Posterior vena cava (tissue), 2 donors: ENCODE results near the gene HOXC10. TPM values are rescaled to one million over a fixed set of nuclear protein-coding genes. Genes with fewer than 3 reads are reported as not detected.
A peak's percentile ranks its signal among the peaks of the same experiment; 100 is the strongest.

Experiments used
- DNase-seq: peaks from one replicate; pipeline ENCODE4 v3.0.0-alpha.2; 2020; ENCODE audit warnings: low spot score
- intact Hi-C, 2 donors: fragments of 100-400 bp; cut with DNase I; formaldehyde crosslinking; loops; one replicate each; pipeline versions ENCODE4 v1.14.1 to v1.14.2; 2022 to 2023
- total RNA-seq, 2 donors: library from RNA; stranded (reverse); fragmentation: NEBNext Ultra II Directional; extraction: Animal tissue kit (Norgen Biotek cat#: 25700); gene quantifications; one replicate each; pipeline ENCODE4 v1.2.1, GENCODE V29; 2021
- donor health status: DM: yes; HTN: yes; CAD: no.
- donor health status: DM: yes; HTN: yes; CAD: no.

Gene HOXC10
- total RNA-seq, 2 donors from 2014 or later = 27.9 to 35.5 TPM

DNA sequence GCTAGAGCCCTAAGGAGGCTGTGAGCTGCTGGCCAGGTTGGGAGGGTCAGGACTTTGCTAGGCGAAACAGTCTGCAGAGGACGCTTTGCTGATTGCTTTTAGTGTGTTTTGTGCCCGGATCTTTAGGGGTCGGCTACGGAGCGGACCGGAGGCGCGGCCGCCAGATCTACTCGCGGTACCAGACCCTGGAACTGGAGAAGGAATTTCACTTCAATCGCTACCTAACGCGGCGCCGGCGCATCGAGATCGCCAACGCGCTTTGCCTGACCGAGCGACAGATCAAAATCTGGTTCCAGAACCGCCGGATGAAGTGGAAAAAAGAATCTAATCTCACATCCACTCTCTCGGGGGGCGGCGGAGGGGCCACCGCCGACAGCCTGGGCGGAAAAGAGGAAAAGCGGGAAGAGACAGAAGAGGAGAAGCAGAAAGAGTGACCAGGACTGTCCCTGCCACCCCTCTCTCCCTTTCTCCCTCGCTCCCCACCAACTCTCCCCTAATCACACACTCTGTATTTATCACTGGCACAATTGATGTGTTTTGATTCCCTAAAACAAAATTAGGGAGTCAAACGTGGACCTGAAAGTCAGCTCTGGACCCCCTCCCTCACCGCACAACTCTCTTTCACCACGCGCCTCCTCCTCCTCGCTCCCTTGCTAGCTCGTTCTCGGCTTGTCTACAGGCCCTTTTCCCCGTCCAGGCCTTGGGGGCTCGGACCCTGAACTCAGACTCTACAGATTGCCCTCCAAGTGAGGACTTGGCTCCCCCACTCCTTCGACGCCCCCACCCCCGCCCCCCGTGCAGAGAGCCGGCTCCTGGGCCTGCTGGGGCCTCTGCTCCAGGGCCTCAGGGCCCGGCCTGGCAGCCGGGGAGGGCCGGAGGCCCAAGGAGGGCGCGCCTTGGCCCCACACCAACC lies 44.8 kb downstream of the HOXC10 start:
- intact Hi-C loops = loop anchor here (5.0 kb wide), 4 partner anchors 37 to 163 kb away; no protein-coding TSS in a partner anchor
- DNase-seq = peak; percentile 78

DNA sequence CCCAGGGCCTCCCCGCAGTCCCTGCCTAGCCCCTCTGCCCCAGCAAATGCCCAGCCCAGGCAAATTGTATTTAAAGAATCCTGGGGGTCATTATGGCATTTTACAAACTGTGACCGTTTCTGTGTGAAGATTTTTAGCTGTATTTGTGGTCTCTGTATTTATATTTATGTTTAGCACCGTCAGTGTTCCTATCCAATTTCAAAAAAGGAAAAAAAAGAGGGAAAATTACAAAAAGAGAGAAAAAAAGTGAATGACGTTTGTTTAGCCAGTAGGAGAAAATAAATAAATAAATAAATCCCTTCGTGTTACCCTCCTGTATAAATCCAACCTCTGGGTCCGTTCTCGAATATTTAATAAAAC lies 45.5 kb downstream of the HOXC10 start:
- intact Hi-C loops = loop anchor here (5.0 kb wide), 3 partner anchors 102 to 162 kb away; no protein-coding TSS in a partner anchor
- DNase-seq = no peak

GRCh38 chr12:54030889-54031471 lies 46.0 kb downstream of the HOXC10 start:
- intact Hi-C loops = loop anchor here (5.0 kb wide), 3 partner anchors 101 to 161 kb away; no protein-coding TSS in a partner anchor
- peak; percentile 86 for DNase-seq

- no peak for DNase-seq
- intact Hi-C loops = loop anchor here (5.0 kb wide), 3 partner anchors 101 to 161 kb away; no protein-coding TSS in a partner anchor
Observed at GRCh38 chr12:54031480-54031879, 46.5 kb downstream of the HOXC10 start.

GRCh38 chr12:54032086-54032619 lies 47.2 kb downstream of the HOXC10 start:
- intact Hi-C loops = loop anchor here (5.0 kb wide), 3 partner anchors 100 to 160 kb away; no protein-coding TSS in a partner anchor
- no peak for DNase-seq

GRCh38 chr12:54032627-54033100 lies 47.7 kb downstream of the HOXC10 start, which contains the start of gene HOXC5:
Gene HOXC5 (plus strand): TSS chr12:54033050. CDS start chr12:54033123, 73 bp downstream.
- intact Hi-C loops = loop anchor here (5.0 kb wide), 3 partner anchors 100 to 160 kb away; no protein-coding TSS in a partner anchor
- peak; percentile 93 for DNase-seq

- intact Hi-C loops = loop anchor here (5.0 kb wide), 3 partner anchors 99 to 159 kb away; no protein-coding TSS in a partner anchor
- DNase-seq = no peak
Observed at GRCh38 chr12:54033106-54033979, 48.4 kb downstream of the HOXC10 start.

GRCh38 chr12:54033980-54034784 lies 49.2 kb downstream of the HOXC10 start:
- intact Hi-C loops = loop anchor here (5.0 kb wide), 3 partner anchors 98 to 158 kb away; no protein-coding TSS in a partner anchor
- DNase-seq = no peak

- no peak for DNase-seq
- intact Hi-C loops = loop anchor here (5.0 kb wide), 4 partner anchors 42 to 157 kb away; no protein-coding TSS in a partner anchor
Observed at GRCh38 chr12:54034785-54035310, 49.9 kb downstream of the HOXC10 start.

DNA sequence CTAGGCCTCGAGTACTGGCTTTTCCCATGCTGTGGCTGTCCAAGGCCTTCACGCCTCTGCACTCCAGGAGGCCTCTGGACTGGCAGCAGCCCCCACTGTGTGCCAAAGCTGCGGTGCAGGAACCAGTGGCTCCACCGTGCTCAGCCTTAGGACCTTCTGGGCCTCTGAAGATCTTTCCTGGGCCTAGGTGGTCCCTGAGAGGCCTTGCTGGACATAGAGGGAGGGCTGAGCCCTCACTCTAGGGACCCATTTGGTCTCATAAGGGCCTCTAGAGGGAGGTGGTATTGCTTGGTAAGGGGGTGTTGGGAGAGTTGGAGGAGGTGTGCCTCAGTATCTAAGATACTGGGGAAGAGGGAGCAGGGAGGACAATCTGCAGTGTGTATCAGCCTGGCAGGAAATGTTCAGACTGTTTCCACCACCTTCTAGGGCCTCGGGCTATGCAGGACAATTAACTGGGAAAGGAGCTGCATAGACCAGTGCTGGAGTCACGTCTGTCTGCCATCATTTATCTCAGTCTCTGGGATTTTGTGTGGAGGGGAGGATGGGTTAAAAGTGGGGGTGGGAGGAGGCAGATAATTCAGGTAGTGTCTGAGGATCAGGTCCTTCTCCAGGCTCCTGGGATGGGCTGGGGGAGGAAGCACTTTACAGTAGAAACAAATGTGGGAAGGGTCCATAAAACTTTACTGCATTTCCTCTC lies 50.8 kb downstream of the HOXC10 start:
- DNase-seq = no peak
- intact Hi-C loops = loop anchor here in 1 of 2 donors (5.0 kb wide), 1 partner anchor 42 kb away; no protein-coding TSS in a partner anchor

DNA sequence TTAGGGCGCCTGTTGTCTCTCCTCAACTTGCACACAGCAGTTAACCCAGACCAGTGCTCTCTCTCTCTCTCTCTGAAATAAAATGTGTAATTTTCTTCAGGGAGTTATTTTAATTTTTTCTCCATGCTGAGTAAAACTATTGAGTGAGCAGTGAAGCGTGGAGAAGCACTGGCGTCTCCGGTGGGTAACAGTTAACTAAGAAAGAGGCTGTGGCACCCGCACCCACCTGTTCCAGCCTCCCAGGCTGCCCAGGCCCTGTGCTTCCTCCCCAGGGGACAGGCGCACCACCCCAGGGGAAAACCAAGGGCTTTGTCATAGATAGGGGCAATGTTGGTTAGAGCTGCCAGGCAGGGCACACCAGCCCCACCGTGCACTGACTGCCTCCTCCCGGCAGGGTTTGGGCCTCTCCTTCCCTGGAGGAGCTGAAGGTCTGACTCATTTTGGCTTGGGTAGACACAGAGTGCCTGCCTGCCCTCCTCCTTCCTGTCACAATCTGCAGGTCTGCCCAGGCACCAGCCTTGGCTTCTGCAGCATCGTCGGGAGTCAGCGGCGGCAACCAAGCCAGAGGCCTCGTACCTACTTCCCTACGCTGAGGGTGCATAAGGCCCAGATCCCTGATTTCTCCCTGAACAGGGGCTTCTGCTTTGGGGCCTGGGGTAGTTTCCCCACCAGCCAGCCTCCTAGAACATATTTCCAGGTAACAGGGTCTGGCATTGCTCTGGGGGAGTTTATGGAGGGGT lies 51.8 kb downstream of the HOXC10 start:
- no peak for DNase-seq
- intact Hi-C loops = loop anchor here in 1 of 2 donors (5.0 kb wide), 1 partner anchor 41 kb away; no protein-coding TSS in a partner anchor

DNA sequence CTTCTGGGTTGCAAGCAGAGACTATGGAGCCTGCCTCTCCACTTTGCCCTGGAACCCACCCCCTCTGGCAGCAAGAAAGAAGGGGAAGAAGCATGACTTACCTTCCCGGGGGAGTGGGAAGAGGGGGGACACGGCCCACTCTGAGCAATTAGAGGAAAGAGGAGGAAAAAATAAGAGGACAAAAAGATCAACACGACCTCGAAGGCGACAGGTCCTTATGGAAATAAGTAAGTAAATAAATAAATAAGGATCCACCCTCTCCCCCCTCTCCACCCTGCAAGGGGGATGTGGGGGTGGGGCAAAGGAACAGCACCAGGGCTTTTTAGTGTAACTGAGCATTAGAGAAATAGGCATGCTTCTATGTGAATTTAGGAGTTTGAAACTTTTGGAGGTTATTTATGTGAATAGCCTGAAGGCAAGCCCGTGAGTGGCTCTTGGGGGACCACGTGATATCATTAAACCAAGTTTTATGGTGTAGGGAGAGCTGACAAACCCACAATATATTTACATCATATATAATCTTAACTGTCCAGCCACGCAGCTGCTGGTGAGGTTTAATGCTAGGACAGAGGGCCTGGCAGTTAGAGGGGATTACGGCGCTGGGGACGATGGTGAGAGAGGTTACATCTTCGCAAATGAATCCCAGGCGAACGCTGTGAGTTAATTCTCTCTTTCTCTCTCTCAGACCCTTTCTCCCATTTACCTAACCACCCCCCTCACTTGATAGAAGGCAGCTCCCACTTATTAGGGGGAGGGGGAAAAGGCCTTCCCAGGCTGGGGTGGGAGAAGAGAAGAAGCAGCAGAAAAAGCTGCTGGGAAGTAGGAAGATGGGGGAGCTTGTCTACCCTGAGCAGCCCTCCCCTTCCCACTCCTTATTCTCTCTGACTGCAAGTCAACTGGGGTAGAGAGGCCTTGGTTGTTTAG lies 52.7 kb downstream of the HOXC10 start:
- intact Hi-C loops = loop anchor here in 1 of 2 donors (5.0 kb wide), 1 partner anchor 40 kb away; no protein-coding TSS in a partner anchor
- DNase-seq = peak; percentile 55

DNA sequence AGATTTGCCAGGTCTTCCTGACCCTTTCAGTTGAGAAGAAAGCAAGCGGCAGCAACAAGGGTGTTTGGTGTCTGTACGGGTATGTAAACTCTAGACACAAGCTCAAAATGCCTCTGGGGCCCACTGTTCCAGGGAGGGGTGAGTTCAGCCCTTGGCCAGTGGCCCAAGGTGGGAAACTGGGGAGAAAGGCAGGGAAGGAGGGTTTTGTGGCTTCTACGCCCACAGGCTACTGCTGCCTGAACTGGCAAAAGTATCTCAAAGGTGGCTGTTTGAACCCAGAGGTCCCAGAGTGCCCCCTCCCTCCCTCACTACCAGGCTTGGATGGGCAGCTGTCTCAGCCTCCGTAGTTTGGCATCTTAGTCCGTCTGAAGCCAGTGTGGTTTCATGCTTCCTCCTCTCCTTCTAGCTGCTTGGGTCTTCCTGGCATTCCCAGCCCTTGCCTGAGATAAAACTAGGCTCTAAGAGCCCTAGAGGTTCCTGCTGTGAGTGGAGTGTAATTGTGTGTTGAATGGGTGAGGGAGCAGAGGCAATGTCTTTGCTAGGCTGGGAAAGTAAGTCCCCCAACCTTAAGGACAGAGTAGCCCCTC lies 53.4 kb downstream of the HOXC10 start:
- DNase-seq = peak; percentile 53
- intact Hi-C loops = loop anchor here in 1 of 2 donors (5.0 kb wide), 1 partner anchor 39 kb away; no protein-coding TSS in a partner anchor

- intact Hi-C loops = loop anchor here in 1 of 2 donors (5.0 kb wide), 1 partner anchor 38 kb away; no protein-coding TSS in a partner anchor
- DNase-seq = peak; percentile 81
Observed at GRCh38 chr12:54038871-54039414, 54.0 kb downstream of the HOXC10 start.
